Activated CD4-positive, alpha-beta T cell treated with anti-CD3 and anti-CD28 coated beads, Interleukin-2, Interleukin-4, amounts not matched to agents 100 ng/mL and 50 ng/mL, durations not matched to agents 16 hours and 8 hours (primary cell): ENCODE measurements around the gene GPM6B.

ENCODE experiments used
- DNase-seq: peaks from one replicate; pipeline ENCODE4 v3.0.0-alpha.2; 2020; ENCODE audit warnings: low spot score

GPM6B gene

GRCh38 chrX:13824746-13825145, 7.9 kb upstream of the GPM6B start:
- no peak for DNase-seq

GRCh38 chrX:13821738-13822137, 4.8 kb upstream of the GPM6B start:
- DNase-seq, result no peak

- no peak for DNase-seq
These were observed 717 bp downstream of the GPM6B start for GRCh38 chrX:13816176-13816575.

GRCh38 chrX:13815664-13816063, 1.2 kb downstream of the GPM6B start:
- no peak for DNase-seq

- DNase-seq, result no peak
These were observed 8.0 kb downstream of the GPM6B start for GRCh38 chrX:13808865-13809264.

GRCh38 chrX:13808293-13808692, 8.6 kb downstream of the GPM6B start:
- DNase-seq, result no peak

- DNase-seq, result no peak
These were observed 11.7 kb downstream of the GPM6B start for GRCh38 chrX:13805241-13805640.

- DNase-seq, result no peak
These were observed 13.8 kb downstream of the GPM6B start for GRCh38 chrX:13803116-13803515.

GRCh38 chrX:13798184-13798583, 18.7 kb downstream of the GPM6B start:
- DNase-seq, result no peak

GRCh38 chrX:13797512-13797911, 19.4 kb downstream of the GPM6B start:
- no peak for DNase-seq

GRCh38 chrX:13794417-13794816, 22.5 kb downstream of the GPM6B start:
- no peak for DNase-seq

GRCh38 chrX:13793897-13794296, 23.0 kb downstream of the GPM6B start:
- DNase-seq, result no peak

- no peak for DNase-seq
These were observed 25.3 kb downstream of the GPM6B start for GRCh38 chrX:13791559-13791958.

- no peak for DNase-seq
These were observed 25.7 kb downstream of the GPM6B start for GRCh38 chrX:13791145-13791544.

- DNase-seq, result no peak
These were observed 26.4 kb downstream of the GPM6B start for GRCh38 chrX:13790206-13791131.

- no peak for DNase-seq
These were observed 30.8 kb downstream of the GPM6B start for GRCh38 chrX:13786048-13786447.

- no peak for DNase-seq
These were observed 35.9 kb downstream of the GPM6B start for GRCh38 chrX:13780868-13781427.

GRCh38 chrX:13778916-13779315, 38.0 kb downstream of the GPM6B start:
- no peak for DNase-seq

- no peak for DNase-seq
These were observed 40.5 kb downstream of the GPM6B start for GRCh38 chrX:13776387-13776786.

- no peak for DNase-seq
These were observed 41.1 kb downstream of the GPM6B start for GRCh38 chrX:13775837-13776236.

- DNase-seq, result no peak
These were observed 42.2 kb downstream of the GPM6B start for GRCh38 chrX:13774696-13775095.

- no peak for DNase-seq
These were observed 46.8 kb downstream of the GPM6B start for GRCh38 chrX:13770013-13770535.

GRCh38 chrX:13768939-13769338, 48.0 kb downstream of the GPM6B start:
- DNase-seq, result no peak
